ENCODE data around the gene KBTBD4.

DNA sequence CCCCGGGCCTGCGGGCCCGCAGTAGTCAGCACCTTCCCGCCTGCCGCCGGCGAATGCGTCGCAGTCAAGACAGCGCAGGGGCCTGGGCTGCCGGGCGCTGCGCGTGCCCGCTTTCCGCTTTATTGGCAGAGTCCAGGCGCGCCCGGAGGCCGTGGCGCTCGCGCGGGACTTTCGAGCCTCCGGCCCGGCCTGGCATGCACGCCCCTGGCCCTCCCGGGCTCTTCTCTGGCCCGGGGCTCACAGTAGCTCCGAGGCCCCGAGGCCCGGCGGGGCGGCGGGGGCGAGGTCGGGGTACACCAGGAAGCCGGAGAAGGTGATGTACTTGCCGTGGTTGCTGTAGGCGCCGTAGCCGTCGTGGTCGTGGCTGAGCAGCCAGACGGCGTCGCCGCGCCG is 10.8 kb upstream of the KBTBD4 start:
- TF ChIP-seq, protein P1, sequence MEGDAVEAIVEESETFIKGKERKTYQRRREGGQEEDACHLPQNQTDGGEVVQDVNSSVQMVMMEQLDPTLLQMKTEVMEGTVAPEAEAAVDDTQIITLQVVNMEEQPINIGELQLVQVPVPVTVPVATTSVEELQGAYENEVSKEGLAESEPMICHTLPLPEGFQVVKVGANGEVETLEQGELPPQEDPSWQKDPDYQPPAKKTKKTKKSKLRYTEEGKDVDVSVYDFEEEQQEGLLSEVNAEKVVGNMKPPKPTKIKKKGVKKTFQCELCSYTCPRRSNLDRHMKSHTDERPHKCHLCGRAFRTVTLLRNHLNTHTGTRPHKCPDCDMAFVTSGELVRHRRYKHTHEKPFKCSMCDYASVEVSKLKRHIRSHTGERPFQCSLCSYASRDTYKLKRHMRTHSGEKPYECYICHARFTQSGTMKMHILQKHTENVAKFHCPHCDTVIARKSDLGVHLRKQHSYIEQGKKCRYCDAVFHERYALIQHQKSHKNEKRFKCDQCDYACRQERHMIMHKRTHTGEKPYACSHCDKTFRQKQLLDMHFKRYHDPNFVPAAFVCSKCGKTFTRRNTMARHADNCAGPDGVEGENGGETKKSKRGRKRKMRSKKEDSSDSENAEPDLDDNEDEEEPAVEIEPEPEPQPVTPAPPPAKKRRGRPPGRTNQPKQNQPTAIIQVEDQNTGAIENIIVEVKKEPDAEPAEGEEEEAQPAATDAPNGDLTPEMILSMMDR (IDR thresholded peaks at IDR 0.05; ENCODE audit: low read depth, low read length, missing input control) = no peak
- TF ChIP-seq EGR1 (IDR thresholded peaks at IDR 0.05; ENCODE audit: low read depth in 2 of 2) (no peak), JUND (IDR thresholded peaks at IDR 0.05) (no peak), REST (IDR thresholded peaks at IDR 0.05) (no peak), GABPA (IDR thresholded peaks at IDR 0.05 in 1 of 2, conservative IDR thresholded peaks at IDR 0.05 in 1 of 2) (no peak)

Data from liver (tissue), 3 donors.